Activated T-cell treated with anti-CD3 and anti-CD28 coated beads, Interleukin-2, amount 50 U/mL, for 1 hour (primary cell): ENCODE measurements around the gene ALDH1L1.

Experiments used
- DNase-seq: peaks from one replicate; pipeline ENCODE4 v3.0.0-alpha.2; 2020

Gene ALDH1L1

DNA sequence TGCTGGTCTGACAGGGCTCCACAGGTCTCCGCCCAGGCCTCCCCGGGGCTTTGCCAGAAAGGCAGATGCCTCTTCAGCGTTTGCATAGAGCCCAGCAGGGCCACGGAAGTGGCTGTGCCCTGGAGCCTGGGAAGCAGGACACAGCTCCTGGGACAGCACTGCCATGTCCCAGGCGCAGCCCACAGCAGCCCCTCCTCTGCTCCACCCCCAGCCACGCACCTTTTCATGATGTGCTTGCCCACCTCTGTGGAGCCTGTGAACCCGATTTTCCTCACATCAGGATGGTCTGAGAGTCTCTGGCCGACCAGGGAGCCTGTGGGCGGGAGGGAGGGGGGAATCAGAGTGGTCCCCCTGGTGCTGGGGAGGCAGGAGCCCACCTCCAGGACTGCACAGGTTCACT, 62.6 kb downstream of the ALDH1L1 start:
- peak; percentile 3 for DNase-seq

DNA sequence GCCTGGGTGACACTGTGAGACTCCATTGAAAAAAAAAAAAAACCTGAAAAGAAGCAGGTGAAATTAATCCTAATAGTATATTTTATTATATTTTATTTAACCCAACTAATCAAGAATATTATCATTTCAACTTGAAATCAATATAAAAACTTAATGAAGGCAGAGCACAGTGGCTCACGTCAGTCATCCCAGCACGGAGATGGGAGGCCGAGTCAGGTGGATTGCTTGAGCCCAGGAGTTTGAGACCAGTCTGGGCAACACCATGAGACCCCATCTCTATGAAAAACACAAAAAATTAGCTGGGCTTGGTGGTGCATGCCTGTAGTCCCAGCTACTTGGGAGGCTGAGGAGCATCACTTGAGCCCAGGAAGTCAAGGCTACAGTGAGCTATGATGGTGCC, 63.2 kb downstream of the ALDH1L1 start:
- DNase-seq: no peak

DNA sequence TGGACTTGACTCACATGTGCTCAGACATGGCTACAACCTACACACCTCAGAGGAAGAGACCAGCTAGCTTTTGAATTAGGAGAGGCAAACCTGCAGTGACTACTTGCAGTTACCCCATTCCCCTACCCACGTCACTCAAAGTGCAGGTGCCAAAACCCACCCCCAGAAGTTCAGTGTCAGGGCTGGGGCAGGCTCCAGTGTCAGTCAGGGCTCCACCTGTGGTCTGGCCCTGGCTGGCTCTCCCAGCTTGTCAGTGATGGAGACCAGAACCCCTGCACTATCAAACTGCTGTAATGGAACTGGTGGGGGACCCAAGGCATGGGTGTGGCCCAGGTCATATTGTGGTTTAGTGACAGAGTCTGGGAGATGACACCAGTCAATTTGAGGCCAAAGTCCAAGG, 63.9 kb downstream of the ALDH1L1 start:
- peak; percentile 4 for DNase-seq

DNA sequence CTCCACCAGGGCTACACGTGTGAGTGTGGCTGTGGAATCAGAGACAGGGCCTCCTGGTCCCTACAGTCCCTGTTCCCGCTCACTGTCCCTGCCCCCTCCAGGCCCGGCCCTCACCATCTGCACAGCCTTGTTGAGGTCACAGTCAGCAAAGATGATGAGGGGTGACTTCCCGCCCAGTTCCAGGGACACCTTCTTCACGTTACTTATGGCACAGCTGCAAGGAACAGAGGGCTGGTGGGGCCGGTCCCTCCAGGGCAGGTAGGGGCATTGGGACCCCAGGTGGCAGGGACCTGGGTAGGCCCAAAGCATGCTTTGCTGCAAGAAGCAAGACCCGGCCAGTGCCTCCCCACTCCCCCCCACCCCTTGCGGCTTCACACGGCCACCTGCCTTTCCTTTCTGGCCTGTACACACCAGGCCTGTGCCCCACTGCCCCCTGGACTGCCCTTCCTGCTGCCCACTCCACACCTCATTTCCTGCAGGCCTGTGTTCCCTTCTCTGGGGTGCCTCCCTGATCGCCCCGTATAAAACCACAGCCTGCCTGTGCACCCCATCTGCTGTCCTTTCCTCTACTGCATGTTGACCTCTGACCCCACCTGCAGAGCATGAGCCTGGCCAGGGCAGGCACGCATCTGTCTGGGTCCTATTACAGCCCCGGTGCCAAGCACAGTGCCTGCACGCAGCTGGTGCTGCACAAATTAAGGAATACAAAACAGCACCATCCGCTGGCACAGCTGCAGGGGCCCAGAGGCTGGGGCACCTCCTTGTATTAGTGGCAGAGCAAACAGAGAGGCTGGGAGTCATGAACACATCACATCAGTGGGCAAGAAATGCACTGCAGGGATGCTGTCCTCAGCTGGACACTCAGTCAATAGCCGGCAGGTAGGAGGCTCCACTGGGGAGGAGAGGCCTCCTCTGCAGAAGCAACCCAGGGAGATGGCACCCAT, 65.7 kb downstream of the ALDH1L1 start:
- peak; percentile 11 for DNase-seq

DNA sequence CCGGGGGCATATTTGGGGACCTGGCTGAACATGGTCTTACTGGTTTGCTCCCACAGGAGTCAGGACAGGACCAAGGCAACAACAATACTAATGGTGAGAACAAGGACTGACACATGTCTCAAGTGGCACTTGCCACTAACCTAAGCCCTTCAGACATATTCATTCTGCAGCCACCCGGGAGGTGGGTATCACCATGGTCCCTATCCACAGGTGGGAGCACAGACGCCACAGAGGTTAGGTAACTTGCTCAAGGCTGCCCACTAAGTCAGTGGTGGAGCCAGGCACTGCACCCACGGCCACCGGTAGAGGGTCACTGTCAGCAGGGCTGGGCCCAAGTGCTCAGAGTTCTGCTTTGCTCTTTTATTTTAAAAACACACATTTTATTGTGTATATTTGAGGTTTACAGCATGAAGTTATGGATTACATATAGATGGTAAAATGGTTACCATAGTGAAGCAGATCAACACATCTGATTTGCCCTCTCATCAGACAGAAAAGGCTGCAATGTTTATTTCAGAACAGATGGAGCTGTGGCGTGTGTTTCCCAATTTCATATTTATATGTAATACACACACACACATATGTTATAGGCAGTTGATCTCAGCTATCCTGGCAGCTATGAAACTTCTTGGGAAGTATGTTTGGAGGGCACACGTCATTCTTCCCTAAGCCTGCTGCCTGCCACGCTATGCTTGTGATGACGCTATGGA, 66.5 kb downstream of the ALDH1L1 start:
- DNase-seq: no peak

DNA sequence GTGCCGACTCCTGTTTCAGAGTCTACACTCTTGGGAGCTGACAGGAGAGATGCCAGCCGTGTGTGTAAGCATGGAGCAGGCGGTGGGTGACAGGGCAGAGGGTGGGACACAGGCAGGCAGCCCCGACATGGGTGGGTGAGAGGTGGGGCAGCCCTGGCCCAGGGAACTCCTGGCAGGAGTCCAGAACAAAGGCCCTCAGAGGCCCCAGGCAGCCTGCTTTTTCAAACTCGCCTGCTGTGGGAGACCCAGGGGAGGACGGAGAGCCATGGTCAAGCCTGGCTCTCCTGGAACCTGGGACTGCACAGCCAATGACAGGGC, 67.2 kb downstream of the ALDH1L1 start:
- no peak for DNase-seq

DNA sequence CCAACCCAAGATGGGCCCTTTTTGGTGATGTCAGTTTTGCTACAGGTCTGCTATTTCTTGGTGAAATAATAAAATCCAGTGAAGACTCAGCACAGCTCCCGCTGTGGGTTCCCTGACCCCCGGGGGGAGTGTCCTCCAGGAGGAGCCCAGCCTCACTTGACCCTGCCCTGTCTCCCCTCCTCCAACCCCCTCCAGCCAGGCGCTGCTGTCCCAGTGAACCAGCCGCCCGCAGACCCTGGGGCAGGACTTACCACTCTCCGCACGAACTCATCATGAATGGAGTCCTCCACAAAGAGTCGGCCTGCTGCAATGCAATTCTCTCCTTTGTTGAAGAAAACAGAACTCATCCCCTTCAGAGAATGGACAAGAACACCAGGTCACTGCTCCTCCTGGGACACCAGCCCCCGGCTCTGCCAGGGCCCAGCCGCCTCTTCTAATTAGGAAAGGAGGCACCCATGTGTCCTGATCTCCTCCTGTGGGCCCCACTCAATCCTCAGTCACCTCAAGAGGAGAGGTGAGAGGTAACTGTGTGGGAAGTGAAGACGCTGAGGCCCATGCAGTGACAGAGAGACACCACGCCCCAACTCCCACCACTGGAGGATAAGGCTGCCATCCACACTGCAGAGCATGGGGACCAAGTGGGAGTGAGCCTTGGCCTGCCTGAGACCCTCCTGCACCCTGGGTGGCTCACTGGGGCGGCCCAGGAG, 67.7 kb downstream of the ALDH1L1 start:
- no peak for DNase-seq

DNA sequence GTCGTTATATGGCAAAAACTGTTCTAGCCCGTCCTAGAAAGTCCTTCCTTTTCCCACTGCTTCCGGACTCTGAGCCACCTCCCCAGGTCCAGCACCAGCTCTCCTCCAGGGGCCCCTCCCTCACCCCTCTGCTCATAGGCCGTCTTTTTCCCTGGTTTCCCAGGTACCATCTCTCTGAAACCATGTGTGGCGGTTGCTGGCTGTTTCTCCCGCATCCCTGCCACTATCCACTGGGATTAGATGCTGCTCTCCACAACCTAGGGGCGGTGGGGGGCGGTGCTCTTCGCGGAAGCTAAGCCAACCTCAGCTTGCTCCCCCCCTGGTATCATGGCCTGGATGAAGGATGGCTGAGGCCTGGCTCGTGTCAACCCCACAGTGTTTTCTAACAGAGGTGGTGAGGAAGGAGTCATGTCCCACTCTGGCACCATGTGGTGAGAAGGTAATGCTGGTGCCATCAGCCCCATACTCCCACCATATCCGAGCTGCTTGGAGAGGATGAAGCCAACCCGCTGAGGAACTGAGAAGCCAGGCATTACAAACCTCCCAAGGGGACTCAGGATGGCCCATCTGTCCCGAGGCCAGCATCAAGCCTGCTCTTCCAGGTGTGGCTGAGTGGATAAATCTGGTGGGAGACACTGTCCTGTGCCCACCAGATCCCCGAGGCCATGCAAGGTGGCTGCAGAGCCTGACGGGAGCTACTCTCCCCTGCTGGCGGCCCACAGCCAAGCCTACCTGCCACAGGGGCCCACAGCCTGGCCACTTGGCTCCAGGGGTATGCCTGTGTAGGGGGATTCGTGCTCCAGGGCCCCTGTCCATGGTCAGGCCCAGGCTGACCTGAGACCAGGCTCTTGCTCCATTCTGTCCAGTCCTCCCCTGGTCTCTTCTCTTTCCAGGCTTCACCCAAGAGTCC, 68.6 kb downstream of the ALDH1L1 start:
- no peak for DNase-seq

DNA sequence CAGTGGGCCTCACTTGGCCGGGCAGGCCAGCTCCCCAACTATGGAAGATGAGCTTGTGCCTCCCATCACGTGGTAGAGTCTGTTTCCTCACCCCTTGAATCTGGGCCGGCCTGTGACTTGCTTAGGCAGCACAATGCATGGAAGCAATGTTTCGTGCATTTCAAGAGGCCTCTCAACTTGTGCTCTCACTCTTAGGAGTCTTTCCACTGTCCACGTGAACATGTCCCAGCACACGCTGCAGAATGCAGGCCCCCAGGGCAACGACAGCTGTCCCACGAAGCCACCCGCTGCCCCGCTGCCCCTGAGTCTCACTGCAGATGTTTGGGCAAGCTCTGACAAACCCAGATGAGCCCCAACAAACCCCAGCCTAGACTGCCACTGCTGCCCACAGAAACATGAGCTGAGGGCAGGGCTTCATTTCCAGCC, 69.2 kb downstream of the ALDH1L1 start:
- no peak for DNase-seq

DNA sequence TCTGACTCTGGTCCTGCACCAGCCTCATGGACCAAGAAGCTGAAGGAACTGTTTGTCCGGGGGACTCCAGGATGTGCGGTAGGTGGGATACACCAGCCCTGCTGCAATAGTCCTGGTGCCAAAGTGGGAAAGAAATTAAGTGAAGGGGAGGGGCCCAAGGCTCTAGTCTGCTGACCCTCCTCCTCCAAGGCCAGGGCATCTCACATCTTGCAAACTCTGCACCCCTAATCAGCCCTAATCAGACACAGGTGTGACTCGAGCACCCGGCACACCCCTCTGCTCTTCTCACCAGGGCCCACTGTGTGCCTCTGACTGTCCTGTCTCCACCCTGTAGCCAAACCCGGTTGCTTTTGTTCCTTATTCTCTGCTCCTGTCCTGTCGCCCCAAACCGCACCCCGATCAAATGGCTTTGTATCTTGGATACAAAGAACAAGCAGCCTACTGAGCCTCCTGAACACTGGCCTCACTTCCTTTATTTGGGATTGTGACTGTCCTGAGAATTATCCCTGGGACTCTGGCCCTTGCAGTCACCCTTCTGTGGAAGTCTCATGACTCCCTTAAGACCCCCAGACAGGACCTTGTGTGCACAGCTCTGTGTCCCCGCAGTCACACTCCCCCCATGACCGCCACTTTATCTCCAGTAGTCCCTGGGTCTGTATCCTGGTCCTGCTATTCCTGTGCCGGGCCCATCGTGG, 69.8 kb downstream of the ALDH1L1 start:
- no peak for DNase-seq

DNA sequence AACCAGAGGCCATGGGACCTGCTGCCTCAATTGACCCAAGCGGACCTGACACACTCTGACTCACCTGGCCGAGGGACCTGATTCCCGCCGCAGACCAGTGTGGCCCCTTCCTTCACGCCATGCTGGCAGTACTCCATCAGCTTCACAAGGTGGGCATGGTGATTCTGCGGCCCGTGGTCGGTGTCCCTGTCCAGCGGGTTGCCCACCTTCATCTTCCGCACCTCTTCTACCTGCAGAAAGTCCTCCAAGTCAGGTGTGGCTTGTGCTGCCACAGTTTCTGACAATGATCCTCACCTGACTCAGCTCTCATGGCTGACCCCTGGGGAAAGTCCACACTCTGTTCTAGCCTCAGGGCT, 70.5 kb downstream of the ALDH1L1 start:
- DNase-seq: no peak

DNA sequence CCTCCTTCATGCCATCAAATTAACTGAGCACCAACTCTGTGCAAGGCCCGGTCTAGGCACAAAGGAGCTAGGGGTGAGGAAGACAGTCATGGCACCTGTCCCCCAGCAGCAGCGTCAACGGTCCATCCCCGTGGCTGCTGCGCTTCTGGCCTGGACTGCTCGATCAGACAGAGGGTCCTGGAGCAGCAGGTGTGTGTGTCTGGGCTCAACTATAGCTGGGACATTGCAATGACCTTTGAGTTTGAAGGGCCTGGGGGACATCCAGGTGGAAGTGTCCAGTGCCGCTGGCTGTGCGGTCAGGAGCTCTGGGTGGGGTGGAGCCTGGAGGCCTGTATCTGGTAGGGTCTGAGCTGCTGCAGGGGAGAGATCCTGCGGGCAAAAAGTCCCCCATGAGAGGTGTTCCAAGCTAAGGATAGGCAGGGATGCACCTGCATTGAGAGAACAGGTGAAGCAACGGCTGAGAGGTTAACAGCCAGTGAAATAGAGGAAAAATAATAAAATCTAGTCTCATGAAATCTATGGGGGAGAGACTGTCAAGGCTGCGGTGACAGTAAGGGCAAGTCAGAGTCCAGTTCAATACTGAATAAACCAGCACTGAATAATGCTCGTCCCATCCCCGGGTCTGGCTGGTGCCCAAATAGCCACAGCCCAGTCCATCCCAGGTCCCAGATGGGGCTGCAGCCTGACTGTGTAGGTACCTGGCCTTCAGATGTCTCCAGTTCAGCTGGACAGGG, 71.1 kb downstream of the ALDH1L1 start:
- DNase-seq: no peak

DNA sequence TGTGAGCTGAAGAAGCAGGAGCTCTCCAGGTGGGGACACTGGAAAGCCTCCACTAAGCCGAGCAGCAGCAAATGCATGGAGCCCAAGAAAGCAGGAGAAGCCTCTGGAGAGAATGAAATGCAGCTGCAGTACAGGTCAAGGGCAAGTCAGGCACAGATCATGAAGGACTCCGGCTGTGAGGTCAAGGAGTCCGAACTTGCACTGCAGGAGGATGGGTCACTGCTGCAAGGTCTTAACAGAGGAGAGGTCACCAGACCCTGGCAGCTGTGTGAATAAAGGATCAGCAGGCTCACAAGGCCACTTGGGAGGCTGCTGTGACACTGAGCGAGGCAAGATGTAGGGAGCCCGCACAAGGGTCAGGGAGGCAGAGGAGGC, 71.7 kb downstream of the ALDH1L1 start:
- DNase-seq: no peak

DNA sequence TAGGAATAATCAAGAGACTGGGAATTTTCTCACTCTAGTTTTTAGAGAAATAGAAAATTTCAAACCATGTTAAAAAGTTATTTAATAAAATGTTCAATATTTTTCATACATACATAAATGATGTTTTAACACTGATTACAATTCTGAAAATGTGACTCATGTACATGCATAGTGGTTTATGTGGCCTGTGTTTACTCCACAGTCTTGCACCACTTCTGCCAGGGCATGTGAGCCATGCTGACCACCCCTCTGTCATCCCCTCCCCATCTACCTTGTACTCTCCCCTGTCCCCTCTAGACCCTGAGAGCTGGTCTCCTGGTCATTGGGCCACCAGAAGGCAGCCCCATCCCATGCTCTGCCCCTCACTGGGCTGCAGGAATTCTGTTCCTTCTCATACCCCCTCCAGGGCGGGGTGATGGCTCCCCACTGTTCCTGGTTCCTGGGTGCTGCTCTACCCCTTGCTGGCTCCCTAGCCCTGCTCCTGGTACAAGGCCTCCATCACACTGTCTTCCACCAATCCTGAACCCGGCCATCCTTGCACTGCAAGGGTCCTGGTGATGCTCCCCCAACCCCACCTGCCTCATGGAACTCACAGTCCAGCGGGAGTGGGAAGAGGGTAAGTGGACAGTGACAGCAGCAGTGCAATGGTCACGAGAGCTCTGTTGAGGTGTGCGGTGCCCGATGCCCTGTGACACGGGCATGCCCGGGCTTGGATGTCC, 72.3 kb downstream of the ALDH1L1 start:
- DNase-seq: no peak

DNA sequence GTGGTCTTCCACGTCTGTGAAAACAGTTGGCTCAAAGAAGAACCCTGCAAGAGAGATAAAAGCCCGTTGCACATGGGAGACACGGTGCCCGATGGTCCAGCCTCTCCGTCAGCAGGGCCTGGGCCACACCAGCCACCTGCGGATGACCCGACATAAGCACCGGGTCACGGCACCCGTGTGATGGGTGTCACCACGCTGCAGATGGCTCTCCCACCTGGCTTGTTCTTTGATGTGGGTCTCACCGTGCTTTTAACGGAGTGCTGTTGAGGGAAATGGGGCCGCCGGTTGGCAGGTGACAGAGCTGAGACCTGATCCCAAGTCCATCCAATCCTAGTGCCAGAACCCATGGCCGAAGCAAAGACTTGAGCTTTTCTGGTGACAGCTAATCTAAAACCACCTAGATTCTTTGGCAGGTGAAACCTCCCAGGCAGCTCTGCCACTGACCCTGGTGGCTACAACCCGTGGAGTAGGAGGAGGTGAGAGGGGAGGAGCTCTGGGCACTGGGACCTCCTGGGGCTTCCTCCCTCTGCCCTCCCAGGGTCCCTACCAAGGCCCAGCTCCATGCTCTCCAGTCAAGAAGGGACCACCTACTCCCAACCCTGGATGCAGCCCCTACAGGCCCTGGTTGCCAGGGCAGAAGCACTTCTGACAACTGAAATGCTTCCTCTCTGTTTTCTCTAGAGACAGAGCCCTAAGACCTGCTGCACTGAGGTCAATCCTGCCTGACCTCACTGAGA, 73.0 kb downstream of the ALDH1L1 start:
- no peak for DNase-seq

DNA sequence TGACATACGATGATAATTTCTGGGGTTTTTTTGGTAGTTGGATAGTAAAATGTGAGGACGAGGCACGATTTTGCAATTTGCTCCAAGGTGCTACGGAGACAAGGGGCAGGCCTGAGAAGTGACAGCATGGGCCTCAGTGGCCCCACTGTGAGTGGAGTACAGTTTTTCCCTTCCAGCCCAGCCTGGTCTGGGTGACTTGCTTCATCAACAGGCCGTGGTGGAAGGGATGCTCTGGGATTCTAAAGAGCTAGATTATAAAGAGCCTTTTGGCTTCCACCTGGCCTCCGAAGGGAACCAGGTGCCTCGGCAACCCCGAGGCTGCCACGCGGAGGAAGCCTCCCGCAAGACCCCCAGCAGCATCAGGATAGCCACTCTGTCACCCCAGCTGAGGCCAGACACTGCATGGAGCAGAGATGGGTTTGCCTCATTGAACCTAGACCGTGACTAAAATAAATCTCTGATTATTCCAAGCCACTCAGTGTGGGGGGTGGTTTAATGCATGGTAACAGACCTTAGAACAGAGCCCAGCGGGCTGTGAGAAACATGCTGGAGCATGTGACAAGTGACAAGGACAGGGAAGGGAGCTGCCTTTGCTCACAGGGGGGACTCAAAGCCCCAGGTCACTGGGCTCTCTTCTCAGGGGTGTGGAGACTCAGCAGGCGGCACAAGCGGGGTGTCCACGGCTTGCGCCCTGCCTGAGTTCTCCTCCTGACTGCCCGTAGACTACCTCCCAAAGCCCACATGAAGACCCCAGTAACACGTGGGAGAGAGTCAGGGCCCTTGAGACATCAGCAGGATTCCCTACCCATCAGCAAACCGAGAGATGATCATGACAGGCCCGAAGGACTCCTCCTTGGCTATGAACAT, 73.8 kb downstream of the ALDH1L1 start:
- no peak for DNase-seq

DNA sequence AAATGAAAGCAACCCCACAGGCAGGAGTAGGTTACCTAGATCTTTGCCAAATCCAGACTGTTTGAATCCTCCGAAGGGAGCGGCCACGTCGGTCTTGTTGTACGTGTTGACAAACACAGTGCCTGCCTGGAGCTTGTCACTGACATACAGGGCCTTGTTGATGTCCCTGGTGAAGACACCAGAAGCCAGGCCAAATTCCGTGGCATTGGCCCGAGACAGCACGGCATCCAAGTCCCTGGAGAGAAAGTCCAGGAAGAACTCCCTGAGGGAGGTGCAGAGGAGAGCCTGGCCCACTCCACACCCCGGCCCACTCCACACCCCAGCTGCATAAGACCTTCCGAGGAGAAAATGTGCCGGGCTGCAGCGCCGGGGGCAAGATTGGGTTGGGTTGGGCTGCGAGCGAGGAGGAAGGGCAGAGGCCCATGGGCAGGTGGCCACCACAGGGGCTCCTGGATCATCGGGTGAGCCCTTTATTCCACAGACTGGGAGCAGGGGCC, 74.6 kb downstream of the ALDH1L1 start:
- DNase-seq: no peak

DNA sequence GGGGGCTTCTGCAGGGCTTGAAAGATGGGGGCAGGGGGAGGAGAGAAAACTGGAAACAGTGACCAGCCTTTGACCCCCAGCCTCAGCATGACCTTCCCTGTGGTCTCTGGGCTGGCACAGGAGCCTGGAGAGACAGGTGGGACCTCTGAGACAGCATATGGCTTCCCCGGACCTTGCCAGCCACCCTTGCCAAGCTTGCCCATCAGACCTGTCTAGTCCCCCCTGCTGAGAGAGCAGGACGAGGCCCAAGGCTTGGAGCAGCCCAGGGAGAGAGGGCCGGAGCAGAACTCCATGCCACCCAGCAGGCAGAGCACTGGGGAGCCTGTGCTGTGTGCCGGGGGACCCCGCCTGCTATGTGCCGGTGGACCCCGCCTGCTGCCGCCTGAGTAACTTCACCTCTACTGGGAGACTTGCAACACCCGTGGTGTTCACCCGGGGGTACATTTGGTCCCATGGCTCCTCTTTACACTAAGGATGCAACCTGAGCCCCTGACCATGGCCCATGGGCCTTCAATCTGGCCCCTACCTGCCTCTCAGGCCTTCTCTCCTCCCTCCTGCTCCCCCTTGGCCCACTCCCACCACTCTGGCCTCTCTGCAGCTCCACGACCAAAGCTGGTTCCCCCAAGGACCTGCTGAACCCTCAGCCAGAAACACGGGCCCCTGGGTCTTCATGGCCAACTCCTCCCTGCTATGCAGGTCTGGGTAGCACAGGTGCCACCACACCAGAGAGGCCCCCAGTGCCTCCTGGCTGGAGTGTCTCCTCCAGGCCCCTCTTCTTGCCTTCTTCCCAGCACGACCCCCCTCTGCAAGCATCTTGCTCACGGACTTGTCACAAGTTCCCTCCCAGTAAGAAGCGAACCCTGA, 75.4 kb downstream of the ALDH1L1 start:
- no peak for DNase-seq
